ENCODE results near the gene PRLR.

GRCh38 chr5:35263266-35263877 lies 33.1 kb upstream of the PRLR start:
- no peak for TF ChIP-seq ARNTL (CRISPR knock-in tag; IDR thresholded peaks at IDR 0.05; ENCODE audit: borderline replicate concordance, low read depth)
- TF ChIP-seq PATZ1 (CRISPR knock-in tag; IDR thresholded peaks at IDR 0.05; ENCODE audit: borderline replicate concordance) = no peak
- no peak for TF ChIP-seq ZNF565 (CRISPR knock-in tag; conservative IDR thresholded peaks at IDR 0.05; ENCODE audit: low read depth)
- no peak for TF ChIP-seq ZFP3 (CRISPR knock-in tag; IDR thresholded peaks at IDR 0.05)
- TF ChIP-seq RARB (CRISPR knock-in tag; IDR thresholded peaks at IDR 0.05) = no peak
- TF ChIP-seq GLIS3 (CRISPR knock-in tag; IDR thresholded peaks at IDR 0.05) = no peak
- no peak for TF ChIP-seq CREB5 (CRISPR knock-in tag; IDR thresholded peaks at IDR 0.05; ENCODE audit: low read depth)
- TF ChIP-seq ESRRG (CRISPR knock-in tag; IDR thresholded peaks at IDR 0.05) = no peak
- no peak for TF ChIP-seq SNAI2 (CRISPR knock-in tag; IDR thresholded peaks at IDR 0.05)
- TF ChIP-seq CSRNP3 (CRISPR knock-in tag; IDR thresholded peaks at IDR 0.05) = no peak
- TF ChIP-seq TSHZ2 (CRISPR knock-in tag; IDR thresholded peaks at IDR 0.05) = no peak
- TF ChIP-seq POU6F1 (CRISPR knock-in tag; IDR thresholded peaks at IDR 0.05; ENCODE audit: borderline replicate concordance, low read depth) = no peak
- no peak for TF ChIP-seq ZC3H10 (CRISPR knock-in tag; IDR thresholded peaks at IDR 0.05)
- TF ChIP-seq ZNF70 (CRISPR knock-in tag; IDR thresholded peaks at IDR 0.05) = no peak

Measured in SK-N-SH treated with all-trans-retinoic acid at 6 μM for 48 hours (cell line).